B cell (primary cell): ENCODE measurements around the gene MOB3A.

Source experiments
- EZH2 ChIP-seq: IDR thresholded peaks from 2 replicates; pipeline ENCODE4 v1.6.1; 2012; ENCODE audit warnings: borderline replicate concordance, low read depth, mild to moderate bottlenecking, moderate library complexity, low read length; ENCODE audit not compliant: insufficient read depth, poor library complexity, severe bottlenecking
- TF ChIP-seq, protein P1 (sequence below): fragments of 200-600 bp; IDR thresholded peaks from one replicate; pipeline ENCODE4 v1.8.0; 2022; ENCODE audit warnings: antibody characterized with exemption, mild to moderate bottlenecking

- TF ChIP-seq, protein P1, sequence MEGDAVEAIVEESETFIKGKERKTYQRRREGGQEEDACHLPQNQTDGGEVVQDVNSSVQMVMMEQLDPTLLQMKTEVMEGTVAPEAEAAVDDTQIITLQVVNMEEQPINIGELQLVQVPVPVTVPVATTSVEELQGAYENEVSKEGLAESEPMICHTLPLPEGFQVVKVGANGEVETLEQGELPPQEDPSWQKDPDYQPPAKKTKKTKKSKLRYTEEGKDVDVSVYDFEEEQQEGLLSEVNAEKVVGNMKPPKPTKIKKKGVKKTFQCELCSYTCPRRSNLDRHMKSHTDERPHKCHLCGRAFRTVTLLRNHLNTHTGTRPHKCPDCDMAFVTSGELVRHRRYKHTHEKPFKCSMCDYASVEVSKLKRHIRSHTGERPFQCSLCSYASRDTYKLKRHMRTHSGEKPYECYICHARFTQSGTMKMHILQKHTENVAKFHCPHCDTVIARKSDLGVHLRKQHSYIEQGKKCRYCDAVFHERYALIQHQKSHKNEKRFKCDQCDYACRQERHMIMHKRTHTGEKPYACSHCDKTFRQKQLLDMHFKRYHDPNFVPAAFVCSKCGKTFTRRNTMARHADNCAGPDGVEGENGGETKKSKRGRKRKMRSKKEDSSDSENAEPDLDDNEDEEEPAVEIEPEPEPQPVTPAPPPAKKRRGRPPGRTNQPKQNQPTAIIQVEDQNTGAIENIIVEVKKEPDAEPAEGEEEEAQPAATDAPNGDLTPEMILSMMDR: no peak
- TF ChIP-seq EZH2: no peak
These were observed 19.6 kb downstream of the MOB3A start for GRCh38 chr19:2076526-2076944.
